Raji (cell line): ENCODE data around the gene ADGRE1.

Experiments used
- POLR2A ChIP-seq: IDR thresholded peaks from 2 replicates; pipeline ENCODE4 v1.6.1; 2011; ENCODE audit warnings: low read depth, low read length, control low read depth; ENCODE audit not compliant: insufficient read depth

The ADGRE1 gene

GRCh38 chr19:6866741-6867151, 20.6 kb upstream of the ADGRE1 start:
- TF ChIP-seq POLR2A, result no peak

GRCh38 chr19:6868351-6868750, 19.0 kb upstream of the ADGRE1 start:
- TF ChIP-seq POLR2A, result no peak

- TF ChIP-seq POLR2A, result no peak
Observed at GRCh38 chr19:6873708-6874431, 13.5 kb upstream of the ADGRE1 start.

GRCh38 chr19:6875218-6875617, 12.2 kb upstream of the ADGRE1 start:
- TF ChIP-seq POLR2A, result no peak

- TF ChIP-seq POLR2A, result no peak
Observed at GRCh38 chr19:6876748-6877147, 10.6 kb upstream of the ADGRE1 start.

- no peak for TF ChIP-seq POLR2A
Observed at GRCh38 chr19:6877766-6878165, 9.6 kb upstream of the ADGRE1 start.

- no peak for TF ChIP-seq POLR2A
Observed at GRCh38 chr19:6886277-6886897, 992 bp upstream of the ADGRE1 start.

GRCh38 chr19:6888967-6889366, 1.6 kb downstream of the ADGRE1 start:
- no peak for TF ChIP-seq POLR2A

- TF ChIP-seq POLR2A, result no peak
Observed at GRCh38 chr19:6890401-6890913, 3.1 kb downstream of the ADGRE1 start.

- TF ChIP-seq POLR2A, result no peak
Observed at GRCh38 chr19:6890938-6891337, 3.6 kb downstream of the ADGRE1 start.

- TF ChIP-seq POLR2A, result no peak
Observed at GRCh38 chr19:6891761-6892385, 4.5 kb downstream of the ADGRE1 start.

GRCh38 chr19:6894313-6894712, 6.9 kb downstream of the ADGRE1 start:
- no peak for TF ChIP-seq POLR2A

GRCh38 chr19:6903446-6903845, 16.1 kb downstream of the ADGRE1 start:
- TF ChIP-seq POLR2A, result no peak

- TF ChIP-seq POLR2A, result no peak
Observed at GRCh38 chr19:6906559-6907060, 19.2 kb downstream of the ADGRE1 start.

GRCh38 chr19:6911523-6911922, 24.1 kb downstream of the ADGRE1 start:
- TF ChIP-seq POLR2A, result no peak

GRCh38 chr19:6914321-6914720, 26.9 kb downstream of the ADGRE1 start:
- TF ChIP-seq POLR2A, result no peak
